Activated CD8-positive, alpha-beta T cell treated with anti-CD3 and anti-CD28 coated beads, Interleukin-2, amount 10 ng/mL, durations not matched to agents 7 days and 5 days (primary cell): ENCODE data around the gene TTC12. TPM values are rescaled to one million over a fixed set of nuclear protein-coding genes. Genes with fewer than 3 reads are reported as not detected.

Source experiments
- ATAC-seq: fragments of 150-1000 bp; cut with Tn5 transposase; one replicate; pipeline ENCODE4 v1.10.0; 2021; ENCODE audit warnings: moderate library complexity
- CTCF ChIA-PET: fragments of 350-600 bp; sonication (Branson Sonifier 250); formaldehyde crosslinking; loops from one replicate; lab custom pipeline; 2021; ENCODE audit warnings: antibody characterized with exemption; lab: Charles Lee
- POLR2A ChIA-PET: fragments of 350-600 bp; sonication (Branson Sonifier 250); formaldehyde crosslinking; loops from one replicate; lab custom pipeline; 2021; ENCODE audit warnings: antibody characterized with exemption; lab: Charles Lee
- DNase-seq: peaks from one replicate; pipeline ENCODE4 v3.0.0-alpha.2; 2020
- H3K27ac Mint-ChIP-seq: one replicate; pipeline ENCODE4 v1.8.0; 2021; ENCODE audit warnings: mild to moderate bottlenecking, mixed read lengths
- H3K27me3 Mint-ChIP-seq: one replicate; pipeline ENCODE4 v1.8.0; 2021; ENCODE audit warnings: low read depth, mixed read lengths
- H3K36me3 Mint-ChIP-seq: one replicate; pipeline ENCODE4 v1.8.0; 2021; ENCODE audit warnings: low read depth, mixed read lengths
- H3K4me1 Mint-ChIP-seq: one replicate; pipeline ENCODE4 v1.8.0; 2021; ENCODE audit warnings: low read depth, mixed read lengths
- H3K4me3 Mint-ChIP-seq: one replicate; pipeline ENCODE4 v1.8.0; 2021; ENCODE audit warnings: mild to moderate bottlenecking, mixed read lengths
- H3K9me3 Mint-ChIP-seq: one replicate; pipeline ENCODE4 v1.8.0; 2022; ENCODE audit warnings: mixed read lengths; ENCODE audit not compliant: insufficient read depth
- total RNA-seq, 2 experiments: library from RNA; stranded (reverse); gene quantifications; one replicate each; pipeline ENCODE4 v1.2.3, GENCODE V29; 2021

The TTC12 gene
- total RNA-seq, 2 experiments from 2014 or later, result 4.5 to 5.2 TPM

- ChIA-PET CTCF (no interaction called here), POLR2A (no interaction called here)
- Mint-ChIP-seq H3K27me3 (peaks cover 4% of the 10 kb centered on the region), H3K9me3 (no peaks in the 10 kb centered on the region), H3K27ac (no peak overlapping the region), H3K36me3 (no peaks in the 10 kb centered on the region), H3K4me3 (no peak overlapping the region), H3K4me1 (no peaks in the 10 kb centered on the region)
- ATAC-seq, result no peak
- no peak for DNase-seq
These were observed 70.2 kb downstream of the TTC12 start for GRCh38 chr11:113384551-113384950.

- CTCF ChIA-PET, result no interaction called here
These were observed 71.4 kb downstream of the TTC12 start for GRCh38 chr11:113385749-113386148.

DNA sequence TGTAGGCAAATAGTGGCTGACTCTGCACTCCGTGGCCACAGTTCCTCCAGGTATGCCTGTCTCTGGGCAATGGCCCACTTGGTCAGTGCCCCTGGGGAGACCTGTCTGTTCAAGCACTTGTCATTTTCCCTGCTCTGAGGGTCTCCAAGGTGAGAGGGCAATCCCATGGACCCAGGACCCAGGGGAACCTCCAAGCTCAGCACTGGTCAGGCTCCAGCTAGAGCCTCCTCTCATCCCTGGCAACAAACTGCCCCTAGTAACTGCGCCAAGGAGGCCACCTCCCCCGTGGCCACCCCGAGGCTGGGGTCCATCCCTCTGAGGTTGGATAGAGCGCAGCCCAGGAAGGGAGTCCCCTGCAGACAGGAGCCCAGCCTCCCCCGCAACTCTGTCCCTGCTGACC lies 72.5 kb downstream of the TTC12 start:
- CTCF ChIA-PET, result no interaction called here
- POLR2A ChIA-PET, result no interaction called here
- Mint-ChIP-seq H3K27ac (no peak overlapping the region), H3K27me3 (peaks cover 4% of the 10 kb centered on the region), H3K36me3 (no peaks in the 10 kb centered on the region), H3K4me3 (no peak overlapping the region), H3K9me3 (no peaks in the 10 kb centered on the region), H3K4me1 (no peaks in the 10 kb centered on the region)
- DNase-seq, result no peak
- ATAC-seq, result no peak

More at GRCh38 chr11:113385749-113386148, 71.4 kb downstream of the TTC12 start:
- Mint-ChIP-seq H3K27ac (no peak overlapping the region), H3K36me3 (no peaks in the 10 kb centered on the region), H3K4me3 (no peak overlapping the region), H3K27me3 (peaks cover 4% of the 10 kb centered on the region), H3K4me1 (no peaks in the 10 kb centered on the region), H3K9me3 (no peaks in the 10 kb centered on the region)
- ATAC-seq, result no peak
- DNase-seq, result no peak
- POLR2A ChIA-PET, result no interaction called here

- CTCF ChIA-PET, result no interaction called here
- no peak for DNase-seq
- Mint-ChIP-seq H3K27ac (no peak within 1 kb of the TSS), H3K4me1 (no peaks in the 10 kb centered on the region), H3K27me3 (peaks cover 4% of the 10 kb centered on the region), H3K9me3 (no peaks in the 10 kb centered on the region), H3K4me3 (no peak within 1 kb of the TSS), H3K36me3 (no peaks in the 10 kb centered on the region)
- POLR2A ChIA-PET, result no interaction called here
- ATAC-seq, result no peak
These were observed 73.3 kb downstream of the TTC12 start, which contains the start of gene ANKK1 for GRCh38 chr11:113387605-113388211. ANKK1 (plus strand) TSS chr11:113387779; CDS start chr11:113387885, 106 bp downstream.

- Mint-ChIP-seq H3K36me3 (no peaks in the 10 kb centered on the region), H3K4me1 (no peaks in the 10 kb centered on the region), H3K9me3 (no peaks in the 10 kb centered on the region), H3K27ac (no peak overlapping the region), H3K27me3 (peaks cover 4% of the 10 kb centered on the region), H3K4me3 (no peak overlapping the region)
- POLR2A ChIA-PET, result no interaction called here
- ATAC-seq (no peak), DNase-seq (no peak)
- CTCF ChIA-PET, result no interaction called here
These were observed 74.9 kb downstream of the TTC12 start for GRCh38 chr11:113389272-113389671.

- POLR2A ChIA-PET, result no interaction called here
- no peaks in the 10 kb centered on the region for H3K4me1 Mint-ChIP-seq
- no peaks in the 10 kb centered on the region for H3K9me3 Mint-ChIP-seq
- DNase-seq (no peak), ATAC-seq (no peak)
- CTCF ChIA-PET, result interaction anchor here (1.0 kb wide), 1 partner anchor 381 kb away, joined by 3 read pairs; the partner anchor contains the start of gene ZW10
- H3K4me3 Mint-ChIP-seq, result no peak overlapping the region
- H3K36me3 Mint-ChIP-seq, result no peaks in the 10 kb centered on the region
- no peaks in the 10 kb centered on the region for H3K27me3 Mint-ChIP-seq
- H3K27ac Mint-ChIP-seq, result no peak overlapping the region
These were observed 78.0 kb downstream of the TTC12 start for GRCh38 chr11:113392236-113392921.

- DNase-seq, result no peak
- Mint-ChIP-seq H3K4me3 (no peak overlapping the region), H3K27me3 (no peaks in the 10 kb centered on the region), H3K9me3 (no peaks in the 10 kb centered on the region), H3K4me1 (no peaks in the 10 kb centered on the region), H3K27ac (no peak overlapping the region), H3K36me3 (no peaks in the 10 kb centered on the region)
- ChIA-PET POLR2A (no interaction called here), CTCF (interaction anchor here (1.0 kb wide), 1 partner anchor 380 kb away, joined by 3 read pairs; the partner anchor contains the start of gene ZW10)
- no peak for ATAC-seq
These were observed 79.2 kb downstream of the TTC12 start for GRCh38 chr11:113393501-113393985.

- Mint-ChIP-seq H3K27me3 (no peaks in the 10 kb centered on the region), H3K9me3 (no peaks in the 10 kb centered on the region), H3K27ac (no peak overlapping the region), H3K4me1 (no peaks in the 10 kb centered on the region), H3K4me3 (no peak overlapping the region), H3K36me3 (no peaks in the 10 kb centered on the region)
- DNase-seq (no peak), ATAC-seq (no peak)
- ChIA-PET POLR2A (no interaction called here), CTCF (no interaction called here)
These were observed 80.5 kb downstream of the TTC12 start for GRCh38 chr11:113394919-113395318.

DNA sequence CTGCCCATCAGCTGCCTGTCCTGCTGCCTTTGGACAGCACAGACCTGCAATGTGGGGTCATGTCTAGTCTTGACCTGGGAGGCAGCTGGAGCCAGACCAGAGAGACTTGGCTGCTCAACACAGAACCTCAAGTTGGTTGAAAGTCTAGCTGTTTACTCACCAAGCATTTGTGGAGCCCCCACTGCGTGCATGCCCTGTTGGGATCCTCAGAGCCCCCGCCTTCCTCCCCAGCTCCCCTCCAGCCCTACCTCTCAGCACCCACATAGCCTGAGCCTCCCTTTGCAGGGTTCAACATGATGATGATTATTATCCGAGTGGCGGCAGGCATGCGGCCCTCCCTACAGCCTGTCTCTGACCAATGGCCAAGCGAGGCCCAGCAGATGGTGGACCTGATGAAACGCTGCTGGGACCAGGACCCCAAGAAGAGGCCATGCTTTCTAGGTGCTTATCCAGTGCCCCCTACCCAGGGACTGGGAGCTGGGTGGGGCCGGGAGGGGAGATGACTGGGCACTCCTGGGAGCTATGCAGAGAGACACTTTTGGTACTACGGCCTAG lies 81.5 kb downstream of the TTC12 start:
- H3K27ac Mint-ChIP-seq, result no peak overlapping the region
- no peaks in the 10 kb centered on the region for H3K4me1 Mint-ChIP-seq
- ATAC-seq (no peak), DNase-seq (no peak)
- H3K9me3 Mint-ChIP-seq, result no peaks in the 10 kb centered on the region
- POLR2A ChIA-PET, result no interaction called here
- no peaks in the 10 kb centered on the region for H3K36me3 Mint-ChIP-seq
- CTCF ChIA-PET, result no interaction called here
- H3K27me3 Mint-ChIP-seq, result no peaks in the 10 kb centered on the region
- H3K4me3 Mint-ChIP-seq, result no peak overlapping the region

GRCh38 chr11:113396690-113397089 lies 82.3 kb downstream of the TTC12 start:
- Mint-ChIP-seq H3K4me3 (no peak overlapping the region), H3K9me3 (no peaks in the 10 kb centered on the region), H3K4me1 (no peaks in the 10 kb centered on the region), H3K27me3 (no peaks in the 10 kb centered on the region), H3K36me3 (no peaks in the 10 kb centered on the region), H3K27ac (no peak overlapping the region)
- ATAC-seq (no peak), DNase-seq (no peak)
- ChIA-PET CTCF (no interaction called here), POLR2A (no interaction called here)

GRCh38 chr11:113397212-113397611 lies 82.8 kb downstream of the TTC12 start:
- H3K9me3 Mint-ChIP-seq, result no peaks in the 10 kb centered on the region
- no peak for ATAC-seq
- no peak overlapping the region for H3K27ac Mint-ChIP-seq
- ChIA-PET POLR2A (no interaction called here), CTCF (no interaction called here)
- H3K36me3 Mint-ChIP-seq, result no peaks in the 10 kb centered on the region
- H3K4me1 Mint-ChIP-seq, result no peaks in the 10 kb centered on the region
- H3K4me3 Mint-ChIP-seq, result no peak overlapping the region
- H3K27me3 Mint-ChIP-seq, result no peaks in the 10 kb centered on the region
- no peak for DNase-seq

DNA sequence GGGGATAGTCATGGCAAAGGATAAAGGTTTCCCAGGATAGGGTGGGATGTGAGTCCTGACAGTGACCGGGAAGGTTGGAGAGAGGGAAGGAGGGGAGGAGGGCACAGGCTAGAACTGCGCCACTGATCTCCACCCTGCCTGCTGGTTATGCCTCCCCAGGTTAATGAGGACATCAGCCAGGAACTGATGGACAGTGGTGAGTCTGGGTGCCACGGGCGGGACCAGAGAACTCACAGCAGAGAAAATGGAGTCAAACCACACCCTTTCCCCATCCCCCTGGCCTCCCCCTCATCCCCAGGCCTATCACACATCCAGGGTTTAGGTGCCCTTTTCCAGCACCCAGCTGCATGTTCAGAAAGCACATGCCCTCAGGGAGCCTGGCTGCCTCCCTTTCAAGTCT lies 83.4 kb downstream of the TTC12 start:
- Mint-ChIP-seq H3K36me3 (no peaks in the 10 kb centered on the region), H3K27ac (no peak overlapping the region), H3K4me1 (no peaks in the 10 kb centered on the region), H3K4me3 (no peak overlapping the region), H3K27me3 (no peaks in the 10 kb centered on the region), H3K9me3 (no peaks in the 10 kb centered on the region)
- ChIA-PET CTCF (no interaction called here), POLR2A (no interaction called here)
- ATAC-seq, result no peak
- DNase-seq, result no peak
